ENCODE data around the gene CSTPP1.
A peak's percentile ranks its signal among the peaks of the same experiment; 100 is the strongest.

Gene CSTPP1

GRCh38 chr11:47166368-47166767 is 229.8 kb downstream of the CSTPP1 start:
- no peak for DNase-seq

GRCh38 chr11:47171061-47171838 is 234.7 kb downstream of the CSTPP1 start:
- DNase-seq: no peak

DNA sequence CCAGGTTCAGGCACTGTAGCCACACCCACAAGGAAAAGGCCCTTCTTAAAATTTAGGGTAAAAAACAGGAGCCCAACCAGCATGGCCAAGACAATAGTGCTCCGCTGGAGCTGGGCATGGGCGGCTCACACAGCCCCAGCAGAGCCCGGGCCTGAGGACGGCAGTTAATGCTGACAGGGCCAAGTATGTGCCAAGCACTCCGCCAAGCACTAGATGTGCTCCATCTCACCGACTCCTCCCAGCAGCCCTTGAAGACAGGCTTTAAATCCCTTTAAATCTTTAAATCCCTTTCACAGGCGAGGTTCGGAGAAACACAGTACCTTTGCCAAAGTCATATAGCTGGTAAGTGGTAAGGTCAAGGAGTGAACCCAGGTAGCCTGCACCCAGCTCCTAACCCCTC is 235.3 kb downstream of the CSTPP1 start:
- DNase-seq: no peak

DNA sequence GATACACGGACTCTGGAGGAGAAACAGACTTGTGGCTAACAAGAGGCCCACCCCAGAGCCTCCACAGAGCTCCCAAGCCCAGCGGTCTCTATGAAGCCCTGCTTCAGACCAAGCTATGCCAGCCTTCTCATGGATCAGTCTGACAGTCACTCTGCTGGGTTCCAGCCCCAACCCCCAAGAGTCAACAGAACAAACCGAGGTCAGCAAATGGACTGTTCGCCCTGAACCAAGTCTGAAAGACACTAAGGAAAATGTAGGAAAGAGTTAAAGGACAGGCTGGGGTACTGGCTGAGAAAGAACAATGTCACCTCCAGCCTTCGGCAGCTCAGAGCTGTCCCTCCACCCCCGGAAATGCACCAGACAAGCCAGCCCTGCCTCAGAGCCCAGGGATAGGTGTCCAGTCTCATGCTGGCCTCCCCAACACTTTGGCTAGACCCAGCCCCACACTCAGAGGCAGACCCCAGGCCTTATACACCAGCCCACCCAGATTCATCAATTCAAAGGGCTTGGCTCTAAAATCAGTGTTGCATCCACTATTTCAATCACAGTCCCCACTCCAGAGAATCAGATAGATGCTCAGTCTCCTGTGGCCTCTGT is 236.3 kb downstream of the CSTPP1 start:
- DNase-seq: no peak

DNA sequence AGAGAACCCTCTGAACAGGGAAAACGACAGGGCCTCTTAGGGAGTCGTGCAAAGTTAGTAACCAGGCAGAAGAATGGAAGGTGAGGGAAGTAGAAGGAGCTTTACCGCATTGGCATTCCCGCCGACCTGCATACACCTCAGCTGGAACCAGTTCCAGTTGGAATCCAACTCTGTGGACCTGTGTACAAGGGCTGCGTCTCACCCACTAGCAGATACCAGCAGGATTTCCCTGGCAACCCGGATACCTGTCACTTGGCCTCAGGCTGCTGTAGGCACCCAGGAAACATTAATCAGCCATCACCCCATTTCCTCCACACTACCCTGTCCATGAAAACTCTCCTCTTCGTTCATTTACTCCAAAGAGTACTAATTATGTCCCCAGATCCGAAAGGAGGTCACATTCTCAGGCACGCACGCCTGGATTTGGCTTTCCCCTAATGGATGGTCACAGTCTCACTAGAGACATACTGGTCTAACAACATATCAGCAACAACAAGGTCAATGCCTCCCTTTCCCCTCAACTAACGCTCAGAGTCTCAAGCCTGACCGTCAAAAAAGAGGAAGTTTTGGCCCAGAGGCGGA is 239.3 kb downstream of the CSTPP1 start:
- no peak for DNase-seq

GRCh38 chr11:47176328-47177228 is 240.0 kb downstream of the CSTPP1 start, which contains the start of gene ARFGAP2:
Gene ARFGAP2 (minus strand): TSS chr11:47176879. CDS start chr11:47176853, 26 bp downstream.
- DNase-seq: peak; percentile 98

GRCh38 chr11:47177229-47177845 is 240.8 kb downstream of the CSTPP1 start:
- DNase-seq: peak; percentile 87

DNA sequence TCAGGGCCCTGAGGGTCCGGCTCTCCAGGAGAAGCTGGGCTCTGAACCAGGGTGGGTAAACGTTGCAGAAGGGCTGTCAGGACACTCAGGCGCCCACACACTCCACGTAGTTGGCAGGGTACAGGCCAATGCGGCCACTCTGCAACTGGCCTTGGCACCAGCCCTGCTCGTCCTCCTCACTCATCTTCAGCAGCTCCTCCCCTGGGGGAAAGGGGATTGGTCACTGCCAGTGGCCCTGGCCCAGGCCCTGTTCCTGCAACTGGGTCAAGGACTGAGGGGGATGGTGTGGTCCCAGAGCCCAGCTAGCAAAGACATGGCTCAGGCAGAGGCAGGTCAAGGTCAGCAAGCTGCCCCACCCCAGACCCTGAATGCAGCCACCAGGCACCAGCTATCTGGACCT is 241.3 kb downstream of the CSTPP1 start:
- no peak for DNase-seq

GRCh38 chr11:47178316-47178715 is 241.8 kb downstream of the CSTPP1 start:
- no peak for DNase-seq

DNA sequence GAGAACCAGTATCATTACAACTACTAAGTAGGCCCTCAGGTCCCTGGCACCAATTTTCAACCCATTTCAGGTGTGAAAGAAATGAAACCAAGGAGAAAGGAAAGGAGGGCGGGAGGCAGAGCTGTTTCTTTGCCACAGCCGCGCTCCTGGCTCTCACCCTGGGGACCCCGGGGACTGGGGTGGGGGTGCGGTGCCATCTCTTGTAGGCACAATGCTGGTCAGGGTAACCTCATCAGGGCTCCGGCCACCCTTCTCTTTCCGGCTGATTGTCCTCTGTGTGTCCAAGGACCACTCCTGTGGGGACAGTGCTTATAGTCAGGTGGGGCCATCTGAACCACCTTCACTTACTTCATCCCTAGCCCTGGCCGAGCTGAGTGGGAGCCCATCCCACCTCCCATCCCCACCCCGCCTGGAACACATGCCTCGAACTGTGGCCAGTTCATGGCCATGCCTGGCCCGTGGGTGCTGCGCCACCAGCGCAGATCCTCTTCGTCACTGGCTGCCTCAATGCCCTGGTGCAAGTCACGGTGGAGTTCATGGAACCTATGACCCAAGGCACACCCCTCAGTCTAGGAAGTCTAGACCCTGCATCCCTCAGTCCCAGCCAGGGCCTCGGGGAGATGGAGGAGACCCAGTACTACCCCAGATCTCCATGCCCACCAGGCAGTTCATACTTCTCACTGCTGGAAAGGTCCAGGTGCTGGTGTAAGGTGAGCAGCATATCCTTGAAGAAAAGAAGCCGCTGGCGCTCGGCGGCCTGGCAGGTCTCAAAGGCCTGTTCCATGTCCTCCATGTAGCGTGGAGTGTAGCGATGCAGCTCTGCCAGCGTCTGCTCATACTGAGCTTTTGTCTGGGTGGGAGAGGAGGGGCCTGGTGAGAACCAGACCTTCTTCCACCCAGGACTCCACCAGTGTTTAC is 242.4 kb downstream of the CSTPP1 start:
- no peak for DNase-seq

- peak; percentile 88 for DNase-seq
These were observed 243.1 kb downstream of the CSTPP1 start for GRCh38 chr11:47179655-47179991.

- no peak for DNase-seq
These were observed 243.6 kb downstream of the CSTPP1 start for GRCh38 chr11:47180006-47180787.

- DNase-seq: no peak
These were observed 244.7 kb downstream of the CSTPP1 start for GRCh38 chr11:47181271-47181670.

DNA sequence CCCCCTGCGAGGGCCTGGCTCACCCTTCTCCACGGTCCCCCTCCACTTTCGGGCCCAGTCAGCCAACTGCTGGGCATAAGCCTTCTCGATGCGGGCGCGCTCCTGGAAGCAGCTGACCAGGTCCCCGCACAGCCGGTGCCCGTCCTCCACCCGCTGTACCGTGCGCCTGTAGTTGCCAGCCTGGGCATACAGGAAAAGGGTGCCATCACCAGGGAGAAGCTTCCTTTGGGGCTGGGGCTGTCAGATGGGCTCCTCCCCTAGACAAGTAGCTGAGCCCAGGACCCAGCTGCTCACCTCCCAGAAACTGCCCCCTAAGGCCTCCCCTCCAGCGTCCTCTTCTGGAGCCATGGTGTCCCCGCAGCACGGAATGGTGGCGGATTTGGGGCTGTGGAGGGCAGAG is 245.8 kb downstream of the CSTPP1 start:
- DNase-seq: no peak

DNA sequence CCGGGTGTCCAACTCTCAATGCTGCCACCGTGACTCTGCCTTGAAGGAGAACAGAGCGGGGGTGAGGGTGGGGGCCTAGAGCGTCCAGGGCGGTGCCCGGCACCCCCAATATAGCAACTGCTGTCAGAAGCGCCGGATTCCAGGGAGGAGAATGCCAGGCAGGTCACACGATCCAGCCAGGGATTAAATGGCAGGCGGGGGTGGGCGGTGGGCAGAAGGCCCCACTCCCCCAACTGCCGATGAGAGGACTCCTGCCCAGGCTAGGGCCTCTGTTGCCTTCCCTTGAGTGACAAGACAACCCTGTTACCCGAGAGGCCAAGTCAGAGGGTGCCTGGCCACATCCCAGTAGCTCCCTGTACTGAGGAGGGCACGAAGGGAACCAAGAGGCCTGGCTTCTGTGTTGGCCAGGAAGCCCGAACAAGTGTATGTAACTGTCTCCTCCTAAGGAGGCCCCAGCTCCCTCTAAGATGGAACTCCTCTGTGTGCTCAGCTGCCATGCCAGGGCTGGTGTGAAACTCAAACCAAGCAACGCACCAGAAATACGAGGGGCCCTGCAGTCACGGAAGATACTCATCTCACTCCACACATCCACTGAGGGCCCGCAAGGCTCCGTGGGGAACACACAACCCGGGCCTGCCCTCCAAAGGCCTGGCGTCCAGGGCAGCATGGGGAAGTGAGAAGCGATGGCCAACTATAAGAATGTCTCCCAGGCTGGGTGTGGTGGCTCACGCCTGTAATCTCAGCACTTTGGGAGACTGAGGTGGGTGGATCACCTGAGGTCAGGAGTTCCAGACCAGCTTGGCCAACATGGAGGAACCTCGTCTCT is 246.7 kb downstream of the CSTPP1 start:
- DNase-seq: no peak

DNA sequence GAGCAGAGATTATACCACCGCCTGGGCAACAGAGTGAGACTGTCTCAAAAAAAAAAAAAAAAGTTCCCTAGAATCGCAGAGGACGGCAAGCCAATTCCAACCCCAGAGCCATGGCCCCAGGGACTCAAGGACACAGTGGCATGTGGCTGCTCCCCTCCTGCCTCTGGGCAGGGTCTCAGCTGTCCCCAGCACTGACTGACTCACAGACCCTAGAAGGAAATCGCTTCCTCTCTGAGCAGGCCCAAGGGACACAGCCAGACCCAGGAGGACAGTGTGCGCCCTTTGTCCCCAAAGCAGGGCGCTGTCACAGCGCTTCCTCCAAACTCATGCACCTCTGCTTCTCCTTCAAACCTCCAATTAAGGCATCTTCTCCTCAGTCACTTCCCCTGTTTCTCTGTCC is 247.4 kb downstream of the CSTPP1 start:
- DNase-seq: no peak

DNA sequence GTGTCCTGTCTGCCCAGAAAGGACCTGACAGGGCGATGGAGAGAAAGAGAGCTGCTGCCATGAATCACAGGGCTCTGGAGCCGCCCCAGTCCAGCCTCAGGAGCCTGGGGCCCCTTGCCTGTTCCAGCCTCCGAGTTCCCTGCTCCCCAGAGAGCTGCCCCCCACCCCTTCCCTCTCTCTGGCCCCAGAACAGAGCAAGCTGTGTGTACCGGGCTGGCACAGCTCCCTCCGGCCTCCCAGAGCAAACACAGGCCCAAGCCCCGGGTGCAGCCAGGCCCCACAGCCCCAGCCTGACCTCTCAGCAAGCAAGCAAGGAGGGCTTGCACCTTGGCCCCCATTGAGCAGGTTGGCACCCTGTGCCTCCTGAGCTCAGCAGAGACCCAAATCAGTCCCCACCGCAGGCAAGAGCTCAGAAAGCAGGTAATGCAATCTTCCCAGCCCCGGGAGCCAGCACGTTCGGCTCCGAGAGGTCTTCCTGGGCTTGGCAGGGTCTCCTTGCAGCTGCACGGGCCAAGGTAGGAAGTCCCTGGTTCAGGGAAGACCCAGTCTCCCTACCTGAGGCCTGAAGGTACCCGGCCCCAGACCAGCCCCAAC is 248.2 kb downstream of the CSTPP1 start:
- no peak for DNase-seq

DNA sequence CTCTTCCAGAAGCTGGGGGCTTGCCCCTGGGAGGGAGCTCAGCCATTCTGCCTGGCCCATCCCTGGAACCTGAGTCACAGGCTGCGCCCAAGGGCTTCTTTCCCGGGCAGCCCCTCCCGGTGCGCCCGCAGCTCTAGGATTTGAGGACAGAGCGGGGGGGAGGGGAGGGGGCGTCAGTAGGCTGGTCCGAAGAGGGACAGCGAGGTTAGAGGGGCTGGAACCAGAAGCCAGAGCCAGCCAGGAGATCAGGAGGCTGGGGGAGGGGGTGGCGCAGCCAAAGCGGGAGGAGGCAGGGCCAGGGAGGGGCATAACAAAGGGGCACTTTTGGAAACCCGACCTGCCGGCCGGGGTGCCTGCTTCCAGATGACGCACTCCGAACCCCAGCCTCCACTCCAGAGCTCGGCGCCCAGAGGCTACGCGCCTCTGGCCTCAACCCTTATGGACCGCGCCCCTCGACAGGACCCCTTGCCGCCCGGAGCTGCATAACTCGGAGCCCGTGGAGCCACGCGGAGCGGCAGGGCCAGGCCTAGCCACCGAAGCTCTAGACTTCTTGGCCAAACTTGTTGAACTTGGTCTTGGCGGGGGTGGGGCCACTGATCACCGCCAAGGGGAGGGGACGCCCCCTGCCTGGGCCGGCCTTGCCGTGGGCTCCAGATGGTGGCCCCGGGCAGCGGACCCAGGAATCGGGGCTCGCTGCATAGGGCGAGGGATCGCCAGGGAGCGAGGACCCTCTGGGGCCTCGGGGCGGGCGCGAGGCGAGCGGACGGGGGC is 248.9 kb downstream of the CSTPP1 start:
- peak; percentile 97 for DNase-seq
